SK-N-SH (cell line): ENCODE measurements around the gene RASEF. TPM values are rescaled to one million over a fixed set of nuclear protein-coding genes. Genes with fewer than 3 reads are reported as not detected.

Experiments
- CTCF ChIA-PET: fragments of 300-600, 350-600 bp; formaldehyde crosslinking; extraction: SDS; loops from one replicate; lab custom pipeline; 2021; lab: Yijun Ruan, JAX
- POLR2A ChIA-PET: fragments of 350-600 bp; sonication (Branson Sonifier 250); formaldehyde crosslinking; extraction: SDS; loops from one replicate; lab custom pipeline; 2020; ENCODE audit warnings: antibody characterized with exemption, inconsistent platforms; lab: Yijun Ruan, JAX
- DNase-seq: peaks from one replicate; pipeline ENCODE4 v3.0.0; 2012
- H2AFZ ChIP-seq: fragments of 200-600 bp; sonication (generic); 2 replicates; pipeline ENCODE4 v1.8.1; 2016; ENCODE audit warnings: antibody characterized with exemption, mild to moderate bottlenecking, low read depth
- H3F3A ChIP-seq: fragments of 200-600 bp; sonication (generic); replicated peaks from 2 replicates; pipeline ENCODE3; 2016; ENCODE audit warnings: antibody characterized with exemption, mild to moderate bottlenecking; ENCODE audit not compliant: insufficient read depth
- H3K27ac ChIP-seq, 2 experiments: fragments of 200-500 bp in 1 of 2; fragments of 200-600 bp in 1 of 2; sonication (Bioruptor generic) in 1 of 2; sonication (generic), shearing (Covaris generic) in 1 of 2; 2 replicates each; pipeline versions ENCODE4 v1.5.1 to v1.6.1; 2014 to 2016; ENCODE audit warnings: low read depth in 2 of 2, inconsistent platforms in 1 of 2, low read length in 1 of 2, mild to moderate bottlenecking in 1 of 2, mixed read lengths in 1 of 2
- H3K27me3 ChIP-seq: fragments of 200-600 bp; sonication (generic), shearing (Covaris generic); 2 replicates; pipeline ENCODE4 v1.6.1; 2016; ENCODE audit warnings: mixed run types; ENCODE audit not compliant: insufficient read depth
- H3K36me3 ChIP-seq, 2 experiments: fragments of 200-500 bp in 1 of 2; fragments of 200-600 bp in 1 of 2; sonication (Bioruptor generic) in 1 of 2; sonication (generic) in 1 of 2; replicated peaks in 1 of 2; 2 replicates each; pipeline versions ENCODE3 to v1.5.1; 2014 to 2016; ENCODE audit warnings: low read length in 1 of 2, mild to moderate bottlenecking in 1 of 2; ENCODE audit not compliant: insufficient read depth in 2 of 2, control insufficient read depth in 1 of 2
- H3K4me1 ChIP-seq, 2 experiments: fragments of 200-500 bp in 1 of 2; fragments of 200-600 bp in 1 of 2; sonication (Bioruptor generic) in 1 of 2; sonication (generic), shearing (Covaris generic) in 1 of 2; 2 replicates each; pipeline versions ENCODE4 v1.5.1 to v1.6.1; 2014 to 2016; ENCODE audit warnings: low read depth in 1 of 2, low read length in 1 of 2, mixed run types in 1 of 2; ENCODE audit not compliant: insufficient read depth in 2 of 2, control insufficient read depth in 1 of 2
- H3K4me2 ChIP-seq: fragments of 200-600 bp; sonication (generic), shearing (Covaris generic); 2 replicates; pipeline ENCODE4 v1.6.1; 2017; ENCODE audit warnings: mixed run types
- H3K4me3 ChIP-seq, 2 experiments: fragments of 200-500 bp in 1 of 2; fragments of 200-600 bp in 1 of 2; sonication (Bioruptor generic) in 1 of 2; sonication (generic), shearing (Covaris generic) in 1 of 2; 2 replicates each; pipeline versions ENCODE4 v1.5.1 to v1.8.1; 2014 to 2016; ENCODE audit warnings: low read depth in 2 of 2, inconsistent platforms in 1 of 2, low read length in 1 of 2, mild to moderate bottlenecking in 1 of 2, mixed read lengths in 1 of 2, moderate library complexity in 1 of 2
- H3K79me2 ChIP-seq: fragments of 200-600 bp; sonication (generic); 2 replicates; pipeline ENCODE4 v1.8.1; 2017; ENCODE audit warnings: mild to moderate bottlenecking; ENCODE audit not compliant: insufficient read depth
- H3K9ac ChIP-seq: fragments of 200-600 bp; sonication (generic); 2 replicates; pipeline ENCODE4 v1.6.1; 2017; ENCODE audit warnings: mixed run types
- H3K9me2 ChIP-seq: fragments of 200-600 bp; sonication (generic); 2 replicates; pipeline ENCODE4 v1.6.1; 2017; ENCODE audit warnings: mixed run types
- H3K9me3 ChIP-seq: fragments of 200-600 bp; sonication (generic); 2 replicates; pipeline ENCODE4 v1.6.1; 2017; ENCODE audit warnings: mixed run types, mild to moderate bottlenecking, moderate library complexity
- H4K20me1 ChIP-seq: fragments of 200-600 bp; sonication (generic); 2 replicates; pipeline ENCODE4 v1.6.1; 2017; ENCODE audit warnings: mild to moderate bottlenecking, mixed run types; ENCODE audit not compliant: insufficient read depth
- CHD2 ChIP-seq: fragments of 150-350 bp; IDR thresholded peaks from 2 replicates; pipeline ENCODE4 v1.6.1; 2018; ENCODE audit warnings: low read length; ENCODE audit not compliant: partially characterized antibody
- CTCF ChIP-seq: fragments of 200-600 bp; sonication (generic); IDR thresholded peaks from 2 replicates; pipeline ENCODE4 v1.6.1; 2017; ENCODE audit warnings: antibody characterized with exemption, mild to moderate bottlenecking, moderate library complexity
- EP300 ChIP-seq, 2 experiments: IDR thresholded peaks; 2 replicates each; pipeline versions ENCODE4 v1.4.0 to v1.6.1; 2012; ENCODE audit warnings: borderline replicate concordance in 1 of 2, low read depth in 1 of 2, low read length in 1 of 2
- FOSL2 ChIP-seq: IDR thresholded peaks from 2 replicates; pipeline ENCODE4 v1.4.0; 2012; ENCODE audit warnings: low read depth, mild to moderate bottlenecking, moderate library complexity, borderline replicate concordance
- JUND ChIP-seq: IDR thresholded peaks from 2 replicates; pipeline ENCODE4 v1.4.0; 2012
- PBX3 ChIP-seq: IDR thresholded peaks from 2 replicates; pipeline ENCODE4; 2012
- RCOR1 ChIP-seq: fragments of 150-350 bp; IDR thresholded peaks from 2 replicates; pipeline ENCODE4 v1.6.1; 2017; ENCODE audit warnings: antibody characterized with exemption, low read length
- SIN3A ChIP-seq: IDR thresholded peaks from 2 replicates; pipeline ENCODE4 v1.6.1; 2012; ENCODE audit warnings: low read depth, mild to moderate bottlenecking, low read length, moderate library complexity, borderline replicate concordance
- YY1 ChIP-seq: IDR thresholded peaks from 2 replicates; pipeline ENCODE4 v1.4.0; 2012; ENCODE audit warnings: low read depth, mild to moderate bottlenecking
- ZBTB33 ChIP-seq: IDR thresholded peaks from 2 replicates; pipeline ENCODE4 v1.4.0; 2012; ENCODE audit warnings: low read depth, borderline replicate concordance
- WGBS: methylation state at CpG from one replicate; pipeline ENCODE4 v1.1.6; 2017; ENCODE audit warnings: low lambda C conversion rate; 5-methylcytosine and 5-hydroxymethylcytosine counted together
- polyA plus RNA-seq, 3 experiments: library from polyadenylated mRNA; depleted of rRNA; stranded (reverse); fragments of >200 nt; gene quantifications; 2 replicates each; pipeline ENCODE4 v1.2.3, GENCODE V29; 2012
- TF ChIP-seq, protein P1 (sequence below): IDR thresholded peaks from 2 replicates; pipeline ENCODE4 v1.6.1; 2012; ENCODE audit warnings: mild to moderate bottlenecking, low read depth, low read length, moderate library complexity

RASEF gene
- polyA plus RNA-seq, 1 of the 3 experiments (the other 2 are of a cell fraction), result not detected

GRCh38 chr9:82949203-82949602 lies 113.7 kb downstream of the RASEF start (continued):
- TF ChIP-seq PBX3, result no peak
- TF ChIP-seq, protein P1, sequence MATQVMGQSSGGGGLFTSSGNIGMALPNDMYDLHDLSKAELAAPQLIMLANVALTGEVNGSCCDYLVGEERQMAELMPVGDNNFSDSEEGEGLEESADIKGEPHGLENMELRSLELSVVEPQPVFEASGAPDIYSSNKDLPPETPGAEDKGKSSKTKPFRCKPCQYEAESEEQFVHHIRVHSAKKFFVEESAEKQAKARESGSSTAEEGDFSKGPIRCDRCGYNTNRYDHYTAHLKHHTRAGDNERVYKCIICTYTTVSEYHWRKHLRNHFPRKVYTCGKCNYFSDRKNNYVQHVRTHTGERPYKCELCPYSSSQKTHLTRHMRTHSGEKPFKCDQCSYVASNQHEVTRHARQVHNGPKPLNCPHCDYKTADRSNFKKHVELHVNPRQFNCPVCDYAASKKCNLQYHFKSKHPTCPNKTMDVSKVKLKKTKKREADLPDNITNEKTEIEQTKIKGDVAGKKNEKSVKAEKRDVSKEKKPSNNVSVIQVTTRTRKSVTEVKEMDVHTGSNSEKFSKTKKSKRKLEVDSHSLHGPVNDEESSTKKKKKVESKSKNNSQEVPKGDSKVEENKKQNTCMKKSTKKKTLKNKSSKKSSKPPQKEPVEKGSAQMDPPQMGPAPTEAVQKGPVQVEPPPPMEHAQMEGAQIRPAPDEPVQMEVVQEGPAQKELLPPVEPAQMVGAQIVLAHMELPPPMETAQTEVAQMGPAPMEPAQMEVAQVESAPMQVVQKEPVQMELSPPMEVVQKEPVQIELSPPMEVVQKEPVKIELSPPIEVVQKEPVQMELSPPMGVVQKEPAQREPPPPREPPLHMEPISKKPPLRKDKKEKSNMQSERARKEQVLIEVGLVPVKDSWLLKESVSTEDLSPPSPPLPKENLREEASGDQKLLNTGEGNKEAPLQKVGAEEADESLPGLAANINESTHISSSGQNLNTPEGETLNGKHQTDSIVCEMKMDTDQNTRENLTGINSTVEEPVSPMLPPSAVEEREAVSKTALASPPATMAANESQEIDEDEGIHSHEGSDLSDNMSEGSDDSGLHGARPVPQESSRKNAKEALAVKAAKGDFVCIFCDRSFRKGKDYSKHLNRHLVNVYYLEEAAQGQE, result no peak

- ChIA-PET POLR2A (no interaction called here), CTCF (interaction anchor here (0.8 kb wide), 1 partner anchor 9 kb away, joined by 3 read pairs; no protein-coding TSS in a partner anchor)
- Histone ChIP-seq H3K27ac (no peak overlapping the region), H4K20me1 (no peaks in the 10 kb centered on the region), H2AFZ (no peak overlapping the region), H3K4me3 (no peak overlapping the region), H3K9me2 (no peaks in the 10 kb centered on the region), H3K27me3 (no peaks in the 10 kb centered on the region), H3K79me2 (no peaks in the 10 kb centered on the region), H3K9ac (no peak overlapping the region), H3K4me2 (no peak overlapping the region), H3K9me3 (no peaks in the 10 kb centered on the region), H3K36me3 (no peaks in the 10 kb centered on the region), H3F3A (no peaks in the 10 kb centered on the region), H3K4me1 (no peaks in the 10 kb centered on the region)
- WGBS, result 7% methylated on average over 4 of the region's 7 CpGs
- TF ChIP-seq ZBTB33, result no peak
- no peak for TF ChIP-seq YY1
- no peak for DNase-seq
Observed at GRCh38 chr9:82940376-82940775, 122.6 kb downstream of the RASEF start.

DNA sequence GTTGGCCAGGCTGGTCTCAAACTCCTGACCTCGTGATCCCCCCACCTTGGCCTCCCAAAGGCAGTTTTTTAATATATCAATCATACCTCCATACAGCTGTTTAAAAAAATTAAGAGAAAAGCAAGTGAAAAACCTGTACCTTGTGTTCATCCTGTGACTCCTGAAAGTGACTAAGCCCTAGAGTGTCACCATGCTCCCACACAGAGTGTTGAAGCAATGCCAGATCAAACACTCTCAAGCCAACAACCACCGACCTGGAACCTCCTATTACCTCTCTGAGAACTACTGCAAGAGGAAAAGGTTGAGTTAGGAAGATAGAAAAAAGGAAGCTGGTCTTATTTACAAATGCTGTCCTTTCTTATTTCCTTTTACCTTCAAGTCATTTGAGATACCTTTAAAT lies 123.5 kb downstream of the RASEF start:
- POLR2A ChIA-PET, result no interaction called here
- Histone ChIP-seq H3F3A (no peaks in the 10 kb centered on the region), H3K9ac (no peak overlapping the region), H4K20me1 (no peaks in the 10 kb centered on the region), H3K4me3 (no peak overlapping the region), H3K4me1 (no peaks in the 10 kb centered on the region), H3K27me3 (no peaks in the 10 kb centered on the region), H2AFZ (no peak overlapping the region), H3K9me3 (no peaks in the 10 kb centered on the region), H3K36me3 (no peaks in the 10 kb centered on the region), H3K27ac (no peak overlapping the region), H3K9me2 (no peaks in the 10 kb centered on the region), H3K79me2 (no peaks in the 10 kb centered on the region), H3K4me2 (no peak overlapping the region)
- TF ChIP-seq SIN3A, result no peak
- no peak for TF ChIP-seq ZBTB33
- TF ChIP-seq CTCF, result no peak
- no peak for TF ChIP-seq CHD2
- no peak for TF ChIP-seq EP300 (IDR thresholded peaks at IDR 0.05; ENCODE audit: borderline replicate concordance in 1 of 2, low read depth in 1 of 2, low read length in 1 of 2)
- TF ChIP-seq FOSL2, result no peak
- TF ChIP-seq JUND, result no peak
- no peak for TF ChIP-seq RCOR1
- CTCF ChIA-PET, result interaction anchor here (2.1 kb wide), 1 partner anchor 27 kb away, joined by 5 read pairs; no protein-coding TSS in a partner anchor
- DNase-seq, result no peak
- 9% methylated on average over 2 of the region's 2 CpGs for WGBS
